Stomach (tissue), 4 donors: Measurements from ENCODE around the gene ITGB3.
"Not testable (repeated sequence)": the region's sequence is repeated elsewhere in the genome, so short reads cannot be mapped to it uniquely, and the experiment has no call there.

Source experiments
- EP300 ChIP-seq: sonication (generic); formaldehyde crosslinking; IDR thresholded peaks from one replicate; pipeline ENCODE4 v1.6.1; 2017; ENCODE audit warnings: antibody characterized with exemption
- POLR2A ChIP-seq, 4 donors: fragments of 450-650 bp; IDR thresholded peaks; one replicate each; pipeline ENCODE4 v1.6.1; 2016; ENCODE audit warnings: antibody characterized with exemption in 4 of 4, control low read depth in 2 of 4, mild to moderate bottlenecking in 1 of 4, moderate library complexity in 1 of 4
- TF ChIP-seq, protein P1 (sequence below), 7 experiments: fragments of 450-650 bp in 4 of 7; fragments of 200-600 bp in 3 of 7; sonication (generic) in 3 of 7; IDR thresholded peaks; one replicate each; pipeline ENCODE4 v1.5.1; 2016 to 2019; ENCODE audit warnings: antibody characterized with exemption in 7 of 7, control low read depth in 2 of 7, mild to moderate bottlenecking in 1 of 7

DNA sequence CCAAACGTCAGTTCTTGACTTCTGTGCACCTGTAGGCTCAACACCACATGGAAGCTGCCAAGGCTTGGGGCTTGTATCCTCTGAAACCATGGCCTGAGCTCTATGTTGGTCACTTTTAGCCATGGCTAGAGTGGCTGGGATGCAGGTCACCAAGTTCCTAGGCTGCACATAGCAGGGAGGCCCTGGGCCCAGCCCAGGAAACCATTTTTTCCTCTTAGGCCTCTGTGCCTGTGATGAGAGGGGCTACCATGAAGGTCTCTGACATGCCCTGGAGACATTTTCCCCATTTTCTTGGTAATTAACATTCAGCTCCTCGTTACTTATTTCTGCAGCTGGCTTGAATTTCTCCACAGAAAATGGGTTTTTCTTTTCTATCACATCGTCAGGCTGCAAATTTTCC, 15.3 kb downstream of the ITGB3 start:
- TF ChIP-seq, protein P1, sequence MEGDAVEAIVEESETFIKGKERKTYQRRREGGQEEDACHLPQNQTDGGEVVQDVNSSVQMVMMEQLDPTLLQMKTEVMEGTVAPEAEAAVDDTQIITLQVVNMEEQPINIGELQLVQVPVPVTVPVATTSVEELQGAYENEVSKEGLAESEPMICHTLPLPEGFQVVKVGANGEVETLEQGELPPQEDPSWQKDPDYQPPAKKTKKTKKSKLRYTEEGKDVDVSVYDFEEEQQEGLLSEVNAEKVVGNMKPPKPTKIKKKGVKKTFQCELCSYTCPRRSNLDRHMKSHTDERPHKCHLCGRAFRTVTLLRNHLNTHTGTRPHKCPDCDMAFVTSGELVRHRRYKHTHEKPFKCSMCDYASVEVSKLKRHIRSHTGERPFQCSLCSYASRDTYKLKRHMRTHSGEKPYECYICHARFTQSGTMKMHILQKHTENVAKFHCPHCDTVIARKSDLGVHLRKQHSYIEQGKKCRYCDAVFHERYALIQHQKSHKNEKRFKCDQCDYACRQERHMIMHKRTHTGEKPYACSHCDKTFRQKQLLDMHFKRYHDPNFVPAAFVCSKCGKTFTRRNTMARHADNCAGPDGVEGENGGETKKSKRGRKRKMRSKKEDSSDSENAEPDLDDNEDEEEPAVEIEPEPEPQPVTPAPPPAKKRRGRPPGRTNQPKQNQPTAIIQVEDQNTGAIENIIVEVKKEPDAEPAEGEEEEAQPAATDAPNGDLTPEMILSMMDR (IDR thresholded peaks at IDR 0.05), result not testable (repeated sequence)
- not testable (repeated sequence) for TF ChIP-seq POLR2A (IDR thresholded peaks at IDR 0.05); EP300
